H1 (cell line): ENCODE data around the gene SAT2. TPM values are rescaled to one million over a fixed set of nuclear protein-coding genes. Genes with fewer than 3 reads are reported as not detected.

ENCODE experiments used
- CTCF ChIA-PET: fragments of 300-600 bp; sonication (Branson Sonifier 250); formaldehyde crosslinking; loops from one replicate; lab custom pipeline; 2021; ENCODE audit not compliant: partially characterized antibody; lab: Charles Lee
- POLR2A ChIA-PET: fragments of 300-600 bp; sonication (Branson Sonifier 250); formaldehyde crosslinking; loops from one replicate; lab custom pipeline; 2021; ENCODE audit warnings: inconsistent platforms; ENCODE audit not compliant: partially characterized antibody; lab: Charles Lee
- DNase-seq, 2 experiments: peaks; one replicate each; pipeline versions ENCODE4 v3.0.0 to v3.0.0-alpha.2; 2010 to 2022; ENCODE audit warnings: low spot score in 2 of 2, low read depth in 1 of 2, mixed read lengths in 1 of 2
- FAIRE-seq: peaks from 2 replicates; lab custom pipeline; 2011; peaks lifted over from hg19 to GRCh38; lab: Jason Lieb, UNC
- H2AFZ ChIP-seq: 2 replicates; pipeline ENCODE4 v1.8.1; 2012; ENCODE audit warnings: low read length, inconsistent platforms
- H2AK5ac ChIP-seq: 2 replicates; pipeline ENCODE4 v1.6.1; 2013; ENCODE audit warnings: low read depth, low read length
- H2BK120ac ChIP-seq: replicated peaks from 2 replicates; pipeline ENCODE3; 2013; ENCODE audit warnings: low read depth, low read length, inconsistent platforms
- H2BK12ac ChIP-seq: 2 replicates; pipeline ENCODE4 v1.6.1; 2013; ENCODE audit warnings: low read depth, low read length
- H2BK15ac ChIP-seq: 2 replicates; pipeline ENCODE4 v1.6.1; 2013; ENCODE audit warnings: low read length
- H2BK20ac ChIP-seq: 2 replicates; pipeline ENCODE4 v1.6.1; 2013; ENCODE audit warnings: low read length
- H2BK5ac ChIP-seq: 2 replicates; pipeline ENCODE4 v1.6.1; 2013; ENCODE audit warnings: low read depth, low read length
- H3K14ac ChIP-seq: 2 replicates; pipeline ENCODE4 v1.6.1; 2013; ENCODE audit warnings: inconsistent platforms; ENCODE audit not compliant: insufficient read length
- H3K18ac ChIP-seq: 2 replicates; pipeline ENCODE4 v1.6.1; 2013; ENCODE audit warnings: low read length; ENCODE audit errors: extremely low read depth
- H3K23ac ChIP-seq: 2 replicates; pipeline ENCODE4 v1.6.1; 2013; ENCODE audit warnings: inconsistent platforms; ENCODE audit not compliant: insufficient read length
- H3K23me2 ChIP-seq: 2 replicates; pipeline ENCODE4 v1.6.1; 2013; ENCODE audit warnings: low read depth, low read length
- H3K27ac ChIP-seq: 2 replicates; pipeline ENCODE4 v1.6.1; 2011; ENCODE audit warnings: low read depth, low read length, inconsistent platforms
- H3K27me3 ChIP-seq, 4 experiments: replicated peaks in 1 of 4; 1 replicate in 1 of 4; 2 replicates in 3 of 4; pipeline versions ENCODE4 v1.6.1 to v1.8.1; 2011 to 2013; ENCODE audit warnings: low read length in 3 of 4, mild to moderate bottlenecking in 3 of 4, inconsistent platforms in 2 of 4, mixed read lengths in 2 of 4, moderate library complexity in 1 of 4; ENCODE audit not compliant: control insufficient read depth in 3 of 4, insufficient read depth in 3 of 4; ENCODE audit errors: extremely low read depth in 1 of 4
- H3K36me3 ChIP-seq, 4 experiments: 2 replicates each; pipeline versions ENCODE4 v1.6.1 to v1.8.1; 2011 to 2013; ENCODE audit warnings: mild to moderate bottlenecking in 4 of 4, low read length in 3 of 4, moderate library complexity in 2 of 4, control low read depth in 1 of 4, inconsistent platforms in 1 of 4; ENCODE audit not compliant: insufficient read depth in 4 of 4, control insufficient read depth in 2 of 4
- H3K4ac ChIP-seq: replicated peaks from 2 replicates; pipeline ENCODE3; 2013; ENCODE audit warnings: low read length, low read depth, mixed read lengths, inconsistent platforms; ENCODE audit not compliant: insufficient read length
- H3K4me1 ChIP-seq, 4 experiments: replicated peaks in 1 of 4; 1 replicate in 1 of 4; 2 replicates in 3 of 4; pipeline versions ENCODE4 v1.6.1 to v1.8.1; 2011 to 2013; ENCODE audit warnings: low read length in 3 of 4, inconsistent platforms in 2 of 4, mixed read lengths in 1 of 4; ENCODE audit not compliant: insufficient read depth in 4 of 4, control insufficient read depth in 3 of 4
- H3K4me2 ChIP-seq, 2 experiments: 2 replicates each; pipeline versions ENCODE4 v1.6.1 to v1.8.1; 2011 to 2013; ENCODE audit warnings: low read depth in 2 of 2, low read length in 2 of 2, control low read depth in 1 of 2, inconsistent platforms in 1 of 2, mild to moderate bottlenecking in 1 of 2; ENCODE audit not compliant: insufficient read depth in 1 of 2
- H3K4me3 ChIP-seq, 4 experiments: fragments of 200-600, 300-600 bp in 1 of 4; sonication (generic), shearing (Covaris generic), sonication (Bioruptor Twin) in 1 of 4; 2 replicates each; pipeline versions ENCODE4 v1.5.1 to v1.8.1; 2011 to 2016; ENCODE audit warnings: low read length in 4 of 4, low read depth in 3 of 4, control low read depth in 2 of 4, inconsistent platforms in 2 of 4, mild to moderate bottlenecking in 2 of 4, mixed read lengths in 1 of 4, moderate library complexity in 1 of 4; ENCODE audit not compliant: insufficient read depth in 2 of 4; ENCODE audit errors: extremely low read depth in 1 of 4
- H3K56ac ChIP-seq: replicated peaks from 2 replicates; pipeline ENCODE3; 2013; ENCODE audit warnings: low read depth, mild to moderate bottlenecking, mixed read lengths, low read length, inconsistent platforms; ENCODE audit not compliant: insufficient read length
- H3K79me1 ChIP-seq: 2 replicates; pipeline ENCODE4 v1.6.1; 2013; ENCODE audit warnings: low read depth, low read length, control low read depth
- H3K79me2 ChIP-seq, 2 experiments: 2 replicates each; pipeline versions ENCODE4 v1.6.1 to v1.8.1; 2012 to 2013; ENCODE audit warnings: low read length in 2 of 2, mild to moderate bottlenecking in 2 of 2, inconsistent platforms in 1 of 2; ENCODE audit not compliant: insufficient read depth in 2 of 2, control insufficient read depth in 1 of 2
- H3K9ac ChIP-seq, 4 experiments: replicated peaks in 1 of 4; 1 replicate in 1 of 4; 2 replicates in 3 of 4; pipeline versions ENCODE4 v1.6.1 to v1.8.1; 2011 to 2013; ENCODE audit warnings: low read depth in 3 of 4, low read length in 3 of 4, control low read depth in 2 of 4, mild to moderate bottlenecking in 2 of 4, moderate library complexity in 2 of 4, inconsistent platforms in 1 of 4; ENCODE audit errors: extremely low read depth in 1 of 4
- H3K9me3 ChIP-seq, 2 experiments: 2 replicates each; pipeline versions ENCODE4 v1.6.1 to v1.8.1; 2012 to 2013; ENCODE audit warnings: mild to moderate bottlenecking in 2 of 2, moderate library complexity in 2 of 2, control low read depth in 1 of 2, inconsistent platforms in 1 of 2, low read depth in 1 of 2, low read length in 1 of 2, mixed read lengths in 1 of 2; ENCODE audit not compliant: insufficient read depth in 2 of 2
- H4K20me1 ChIP-seq, 2 experiments: replicated peaks in 1 of 2; 2 replicates each; pipeline versions ENCODE3 to v1.8.1; 2011 to 2013; ENCODE audit warnings: inconsistent platforms in 2 of 2, low read length in 2 of 2, mild to moderate bottlenecking in 1 of 2; ENCODE audit not compliant: insufficient read depth in 2 of 2, control insufficient read depth in 1 of 2
- H4K5ac ChIP-seq: 2 replicates; pipeline ENCODE4 v1.6.1; 2013; ENCODE audit warnings: low read length, low read depth, mixed read lengths, inconsistent platforms; ENCODE audit not compliant: insufficient read length
- H4K8ac ChIP-seq: 2 replicates; pipeline ENCODE4 v1.8.0; 2013; ENCODE audit warnings: mild to moderate bottlenecking, moderate library complexity, low read length, inconsistent platforms; ENCODE audit not compliant: insufficient read depth; ENCODE audit errors: extremely low read depth
- H4K91ac ChIP-seq: replicated peaks from 2 replicates; pipeline ENCODE3; 2013; ENCODE audit warnings: low read length, mixed read lengths, inconsistent platforms; ENCODE audit not compliant: insufficient read length
- BCL11A ChIP-seq, 2 experiments: IDR thresholded peaks; one replicate each; pipeline ENCODE4 v1.6.1; 2011; ENCODE audit warnings: low read depth in 2 of 2, low read length in 2 of 2, mild to moderate bottlenecking in 2 of 2
- CHD1 ChIP-seq: IDR thresholded peaks from 2 replicates; pipeline ENCODE4 v1.6.1; 2012; ENCODE audit warnings: low read depth, low read length, improper control_type of control experiment
- PHF8 ChIP-seq: fragments of 200-600 bp; sonication (generic); conservative IDR thresholded peaks from 2 replicates; pipeline ENCODE4 v1.7.1; 2012; ENCODE audit warnings: low read depth, mild to moderate bottlenecking, inconsistent platforms, low read length, moderate library complexity
- POLR2AphosphoS5 ChIP-seq: IDR thresholded peaks from 2 replicates; pipeline ENCODE4 v1.6.1; 2011; ENCODE audit warnings: low read depth, low read length
- SP2 ChIP-seq: IDR thresholded peaks from 2 replicates; pipeline ENCODE4 v1.6.1; 2012; ENCODE audit warnings: mild to moderate bottlenecking, low read length, inconsistent platforms
- ZNF274 ChIP-seq: IDR thresholded peaks from 2 replicates; pipeline ENCODE4 v1.7.0; 2012; ENCODE audit warnings: low read length, borderline replicate concordance; ENCODE audit errors: extremely low read depth
- WGBS, 2 experiments: shearing (Covaris generic) in 1 of 2; methylation state at CpG; one replicate each; pipeline versions ENCODE4 v1.1.6 to v1.1.7; 2013 to 2015; ENCODE audit warnings: low lambda C conversion rate in 2 of 2, mixed read lengths in 2 of 2, inconsistent platforms in 1 of 2, low coverage in 1 of 2, missing lambda C conversion rate in 1 of 2; ENCODE audit not compliant: insufficient replicate concordance in 2 of 2, insufficient coverage in 1 of 2, insufficient read length in 1 of 2; ENCODE audit errors: extremely low coverage in 1 of 2, missing lambda C conversion rate in 1 of 2; 5-methylcytosine and 5-hydroxymethylcytosine counted together
- polyA plus RNA-seq, 7 experiments: library from polyadenylated mRNA; depleted of rRNA in 3 of 7; stranded (reverse) in 5 of 7; unstranded in 2 of 7; fragments of >200 nt in 5 of 7; fragments of 200-250 nt in 2 of 7; gene quantifications; 1 replicate in 5 of 7; 2 replicates in 1 of 7; 4 replicates in 1 of 7; pipeline versions ENCODE4 v1.2.1 to v1.2.3, GENCODE V29; 2011 to 2013; ENCODE audit warnings: missing spikeins in 2 of 7, mixed read lengths in 2 of 7
- total RNA-seq: library from RNA; stranded (reverse); fragmentation: NEBNext Ultra II Directional; extraction: Animal tissue kit (Norgen Biotek cat#: 25700); gene quantifications from 2 replicates; pipeline ENCODE4 v1.2.1, GENCODE V29; 2021

Gene SAT2
- total and polyA plus RNA-seq, 2 of the 8 experiments (the other 6 are each of a cell fraction or from before 2014, with no cell fraction given) = 36.4 to 72.3 TPM

GRCh38 chr17:7647018-7647417 lies 19.4 kb upstream of the SAT2 start:
- Histone ChIP-seq H2BK20ac (no peak overlapping the region), H2BK5ac (no peak overlapping the region), H3K79me2 (no peaks in the 10 kb centered on the region), H4K5ac (no peak overlapping the region), H2AFZ (no peak overlapping the region; the same call in 1 of the 2 replicates), H4K91ac (no peak overlapping the region), H3K56ac (no peak overlapping the region), H3K4me2 (no peak overlapping the region), H4K20me1 (peaks cover 0 to 1% of the 10 kb centered on the region in 2 experiments), H2BK15ac (no peak overlapping the region), H3K23me2 (peaks cover 14% of the 10 kb centered on the region), H2BK120ac (no peak overlapping the region), H3K4ac (no peak overlapping the region), H3K9me3 (no peaks in the 10 kb centered on the region), H4K8ac (no peak overlapping the region), H3K79me1 (no peaks in the 10 kb centered on the region), H3K23ac (no peak overlapping the region), H3K9ac (no peak overlapping the region), H3K18ac (no peak overlapping the region), H3K4me3 (no peak overlapping the region), H3K27me3 (peaks cover 0 to 4% (median 2%) of the 10 kb centered on the region in 4 experiments; a peak in 3 of 7 replicates), H3K4me1 (peaks cover 0 to 7% (median 5%) of the 10 kb centered on the region in 4 experiments; a peak in 5 of 7 replicates)
- no peak for FAIRE-seq
- CTCF ChIA-PET = interaction anchor here (0.5 to 18.2 kb wide), 7 partner anchors 14 to 473 kb away, joined by 3 to 211 read pairs (median 6); partner anchors contain the start of genes SAT2, SHBG, TP53 and WRAP53
- POLR2A ChIA-PET = interaction anchor here (58.0 to 79.4 kb wide), 2 partner anchors 7 to 20 kb away, joined by 2272 read pairs; partner anchors contain the start of genes ATP1B2, FXR2, SAT2 and SHBG
- DNase-seq = no peak
- 98% methylated on average over 4 of the region's 4 CpGs; no CpG with 5 or more reads in 1 of the 2 experiments for WGBS, 2 experiments
- no peak for TF ChIP-seq CHD1
- TF ChIP-seq SP2 = no peak
- TF ChIP-seq POLR2AphosphoS5 = no peak
- TF ChIP-seq ZNF274 = no peak
- no peak for TF ChIP-seq PHF8
- no peak for TF ChIP-seq BCL11A (IDR thresholded peaks at IDR 0.05; ENCODE audit: low read depth in 2 of 2, low read length in 2 of 2)
- TF ChIP-seq, all 59 proteins: peak for 0
- Histone ChIP-seq H3K36me3 (no peaks in the 10 kb centered on the region), H3K27ac (no peak overlapping the region), H3K14ac (no peak overlapping the region), H2AK5ac (no peak overlapping the region), H2BK12ac (no peak overlapping the region)
